Activated CD4-positive, alpha-beta T cell treated with anti-CD3 and anti-CD28 coated beads for 36 hours (primary cell): ENCODE data around the gene TULP1. TPM values are rescaled to one million over a fixed set of nuclear protein-coding genes. Genes with fewer than 3 reads are reported as not detected.

Source experiments
- ATAC-seq: fragments of 200-7000 bp; cut with Tn5 transposase; one replicate; pipeline ENCODE4 v1.10.0; 2021; ENCODE audit warnings: mild to moderate bottlenecking, moderate library complexity
- CTCF ChIA-PET: fragments of 350-600 bp; sonication (Branson Sonifier 250); formaldehyde crosslinking; loops from one replicate; lab custom pipeline; 2021; ENCODE audit warnings: antibody characterized with exemption; lab: Charles Lee
- POLR2A ChIA-PET: fragments of 350-600 bp; sonication (Branson Sonifier 250); formaldehyde crosslinking; loops from one replicate; lab custom pipeline; 2021; ENCODE audit warnings: antibody characterized with exemption, inconsistent platforms; lab: Charles Lee
- DNase-seq: peaks from one replicate; pipeline ENCODE4 v3.0.0-alpha.2; 2020
- H3K27ac Mint-ChIP-seq: one replicate; pipeline ENCODE4 v1.8.0; 2021; ENCODE audit warnings: mixed read lengths
- H3K27me3 Mint-ChIP-seq: one replicate; pipeline ENCODE4 v1.8.0; 2021; ENCODE audit warnings: mixed read lengths
- H3K36me3 Mint-ChIP-seq: one replicate; pipeline ENCODE4 v1.8.0; 2021; ENCODE audit warnings: low read depth, mixed read lengths
- H3K4me1 Mint-ChIP-seq: one replicate; pipeline ENCODE4 v1.8.0; 2021; ENCODE audit warnings: mixed read lengths
- H3K4me3 Mint-ChIP-seq: one replicate; pipeline ENCODE4 v1.8.0; 2021; ENCODE audit warnings: mild to moderate bottlenecking, moderate library complexity, mixed read lengths
- H3K9me3 Mint-ChIP-seq: one replicate; pipeline ENCODE4 v1.8.0; 2021; ENCODE audit warnings: low read depth, mixed read lengths
- intact Hi-C, 2 experiments: fragments of 100-400 bp; cut with DNase I in 1 of 2; cut with micrococcal nuclease in 1 of 2; formaldehyde crosslinking; loops; one replicate each; pipeline versions ENCODE4 v1.14.2 to v1.15.1; 2022 to 2024; cut with DNase I, micrococcal nuclease
- total RNA-seq, 2 experiments: library from RNA; stranded (reverse); gene quantifications; one replicate each; pipeline ENCODE4 v1.2.3, GENCODE V29; 2021

Gene TULP1
- total RNA-seq, 2 experiments from 2014 or later = not detected

DNA sequence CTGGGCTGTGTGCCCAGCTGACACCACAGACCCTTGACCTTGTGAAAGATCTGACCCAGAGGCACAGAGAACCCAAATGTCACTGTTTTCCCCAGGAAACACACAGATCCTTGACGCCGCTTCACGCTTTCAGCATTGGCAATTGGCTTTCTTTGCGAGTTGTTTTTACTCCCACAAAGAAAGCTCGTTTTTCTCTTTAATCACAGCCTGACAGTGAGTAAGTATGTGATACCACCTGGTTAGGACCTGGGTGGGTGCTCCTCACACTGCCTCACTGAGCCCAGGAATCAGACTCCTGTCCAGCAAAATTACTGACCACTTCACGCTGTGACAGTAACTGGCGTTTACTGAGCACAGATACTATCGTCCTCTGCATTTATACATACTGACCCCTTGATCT lies 31.5 kb downstream of the TULP1 start:
- DNase-seq (no peak), ATAC-seq (no peak)
- Mint-ChIP-seq H3K4me3 (no peak overlapping the region), H3K4me1 (no peaks in the 10 kb centered on the region), H3K36me3 (no peaks in the 10 kb centered on the region), H3K9me3 (no peaks in the 10 kb centered on the region), H3K27ac (no peak overlapping the region), H3K27me3 (no peaks in the 10 kb centered on the region)
- POLR2A ChIA-PET = interaction anchor here (0.6 to 1.6 kb wide), 2 partner anchors 8 to 252 kb away, joined by 4 read pairs; no protein-coding TSS in a partner anchor
- intact Hi-C loops = no loop called here
- CTCF ChIA-PET = interaction anchor here (1.0 to 1.2 kb wide), 2 partner anchors 32 to 71 kb away, joined by 4 read pairs; no protein-coding TSS in a partner anchor

DNA sequence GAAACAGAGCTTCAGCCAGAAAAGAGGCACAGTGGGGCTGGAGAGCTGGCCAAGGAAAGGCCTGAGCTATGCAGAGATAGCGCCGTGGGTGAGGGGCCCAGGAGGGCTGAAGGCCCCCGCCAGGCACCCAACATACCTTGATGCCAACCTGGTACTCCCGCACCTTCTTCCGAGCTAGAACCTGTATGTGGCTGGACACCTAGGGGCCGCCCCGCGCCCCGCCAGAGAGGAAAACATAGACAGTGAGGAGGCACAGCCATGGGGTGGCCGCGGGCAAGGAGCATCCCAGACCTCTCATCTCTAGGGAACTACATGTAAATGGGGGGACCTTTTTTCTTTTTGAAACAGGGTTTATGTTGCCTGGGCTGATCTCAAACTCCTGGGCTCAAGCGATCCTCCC lies 32.5 kb downstream of the TULP1 start:
- ATAC-seq (no peak), DNase-seq (no peak)
- CTCF ChIA-PET = no interaction called here
- Mint-ChIP-seq H3K27ac (no peak overlapping the region), H3K4me3 (no peak overlapping the region), H3K9me3 (no peaks in the 10 kb centered on the region), H3K36me3 (no peaks in the 10 kb centered on the region), H3K27me3 (no peaks in the 10 kb centered on the region), H3K4me1 (no peaks in the 10 kb centered on the region)
- intact Hi-C loops = no loop called here
- POLR2A ChIA-PET = interaction anchor here (0.6 kb wide), 1 partner anchor 230 kb away, joined by 14 read pairs; no protein-coding TSS in a partner anchor

DNA sequence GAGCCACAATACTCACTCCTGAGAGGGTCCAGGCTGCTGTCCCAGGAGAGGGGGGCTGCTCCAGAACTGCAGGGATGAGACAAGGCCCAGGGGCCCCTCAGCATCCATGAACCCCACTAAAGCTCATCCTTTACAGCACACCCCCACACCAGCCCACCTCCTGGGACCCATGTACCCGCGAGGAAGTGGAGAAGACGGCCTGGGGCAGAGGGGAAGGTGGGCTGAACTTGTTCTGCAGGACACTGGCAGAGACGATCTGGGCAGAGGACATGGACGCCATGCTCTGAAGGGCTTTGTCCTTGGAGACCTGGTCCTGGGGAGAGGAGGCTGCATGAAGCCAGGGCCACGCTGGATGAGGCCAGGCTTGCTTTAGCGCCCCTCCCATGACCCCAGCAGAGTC lies 34.4 kb downstream of the TULP1 start:
- ATAC-seq (no peak), DNase-seq (no peak)
- peaks cover 4% of the 10 kb centered on the region for H3K36me3 Mint-ChIP-seq
- no peak overlapping the region for H3K27ac Mint-ChIP-seq
- no peaks in the 10 kb centered on the region for H3K9me3 Mint-ChIP-seq
- H3K27me3 Mint-ChIP-seq = no peaks in the 10 kb centered on the region
- ChIA-PET POLR2A (no interaction called here), CTCF (no interaction called here)
- H3K4me1 Mint-ChIP-seq = peaks cover 2% of the 10 kb centered on the region
- intact Hi-C loops = no loop called here
- H3K4me3 Mint-ChIP-seq = no peak overlapping the region

DNA sequence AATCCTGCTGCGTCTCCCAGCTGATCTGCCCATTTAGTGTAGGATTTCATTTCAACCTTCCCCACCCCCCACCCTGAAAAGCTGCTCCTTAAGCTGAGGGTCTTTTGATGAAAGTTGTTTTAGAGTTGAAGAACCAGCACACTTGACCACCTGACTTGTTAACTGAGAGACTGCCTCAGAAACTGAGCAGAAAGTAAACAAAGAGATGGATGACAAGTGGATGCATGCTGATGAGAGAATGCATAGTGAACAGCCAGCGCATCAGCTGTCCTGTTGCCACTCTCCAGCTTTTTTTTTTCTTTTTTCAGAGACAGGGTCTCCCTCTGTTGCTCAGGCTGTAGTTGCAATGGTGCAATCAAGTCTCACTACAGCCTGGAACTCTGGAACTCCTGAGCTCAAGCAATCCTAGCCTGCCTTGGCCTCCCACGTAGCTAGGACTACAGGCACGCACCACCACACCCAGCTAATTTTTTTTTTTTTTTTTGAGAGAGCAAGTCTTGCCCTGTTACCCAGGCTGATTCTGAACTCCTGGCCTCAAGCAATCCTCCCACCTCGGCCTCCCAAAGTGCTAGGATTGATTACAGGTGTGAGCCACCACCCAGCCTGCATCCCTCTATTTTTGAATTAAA lies 35.0 kb downstream of the TULP1 start:
- H3K27me3 Mint-ChIP-seq = no peaks in the 10 kb centered on the region
- peaks cover 7% of the 10 kb centered on the region for H3K36me3 Mint-ChIP-seq
- CTCF ChIA-PET = interaction anchor here (0.6 kb wide), 1 partner anchor 147 kb away, joined by 3 read pairs; no protein-coding TSS in a partner anchor

DNA sequence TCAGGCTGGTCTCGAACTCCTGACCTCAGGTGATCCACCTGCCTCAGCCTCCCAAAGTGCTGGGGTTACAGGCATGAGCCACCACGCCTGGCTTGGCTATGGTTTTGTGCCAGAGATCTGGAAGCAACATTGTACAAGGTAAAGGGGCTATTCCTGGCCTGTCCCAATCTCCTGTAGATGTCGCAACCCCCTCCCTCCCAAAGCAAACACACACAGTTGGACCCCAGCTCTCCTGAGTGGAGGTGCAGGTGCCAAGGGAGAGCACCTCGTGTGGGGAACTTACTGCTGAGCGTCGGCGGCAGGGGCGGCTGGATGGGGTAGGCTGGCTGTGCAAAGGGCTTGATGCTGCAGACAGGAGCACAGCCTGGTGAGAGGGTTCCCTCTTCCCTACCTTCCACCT lies 35.7 kb downstream of the TULP1 start:
- CTCF ChIA-PET = interaction anchor here (0.6 to 0.9 kb wide), 2 partner anchors 27 to 146 kb away, joined by 3 read pairs; no protein-coding TSS in a partner anchor

More for the DNA sequence above, 35.0 kb downstream of the TULP1 start:
- ATAC-seq = no peak
- no peak overlapping the region for H3K27ac Mint-ChIP-seq
- no peak overlapping the region for H3K4me3 Mint-ChIP-seq
- no peak for DNase-seq
- intact Hi-C loops = no loop called here
- POLR2A ChIA-PET = interaction anchor here (0.6 to 1.1 kb wide), 2 partner anchors 19 to 258 kb away, joined by 3 read pairs; partner anchors contain the start of gene TEAD3
- peaks cover 2% of the 10 kb centered on the region for H3K4me1 Mint-ChIP-seq
- no peaks in the 10 kb centered on the region for H3K9me3 Mint-ChIP-seq

DNA sequence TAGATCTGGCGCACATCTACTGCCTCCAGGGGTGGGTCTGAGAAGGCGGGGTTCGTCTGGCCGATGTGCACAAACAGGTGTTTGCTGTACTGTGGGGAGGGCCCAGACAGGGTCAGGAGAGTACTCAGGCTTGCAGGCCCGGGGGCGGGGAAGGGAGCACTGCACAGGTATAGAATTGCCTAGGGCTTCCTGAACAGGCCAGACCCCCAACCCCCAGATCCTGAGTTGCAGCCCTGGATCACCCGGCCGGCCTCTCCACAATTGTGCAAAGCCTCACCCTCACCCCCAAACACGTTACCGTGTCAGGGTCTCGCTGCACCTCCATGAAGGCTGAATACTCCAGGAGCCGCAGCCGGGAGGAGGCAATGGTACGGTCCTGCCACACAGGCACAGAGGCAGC lies 36.7 kb downstream of the TULP1 start:
- H3K27ac Mint-ChIP-seq = no peak overlapping the region

More for the DNA sequence above, 35.7 kb downstream of the TULP1 start:
- Mint-ChIP-seq H3K9me3 (no peaks in the 10 kb centered on the region), H3K36me3 (peaks cover 11% of the 10 kb centered on the region), H3K27me3 (no peaks in the 10 kb centered on the region), H3K4me3 (no peak overlapping the region), H3K4me1 (peaks cover 8% of the 10 kb centered on the region), H3K27ac (no peak overlapping the region)
- POLR2A ChIA-PET = interaction anchor here (0.6 to 1.1 kb wide), 3 partner anchors 9 to 259 kb away, joined by 3 read pairs; partner anchors contain the start of gene TEAD3
- DNase-seq (no peak), ATAC-seq (no peak)
- intact Hi-C loops = no loop called here

DNA sequence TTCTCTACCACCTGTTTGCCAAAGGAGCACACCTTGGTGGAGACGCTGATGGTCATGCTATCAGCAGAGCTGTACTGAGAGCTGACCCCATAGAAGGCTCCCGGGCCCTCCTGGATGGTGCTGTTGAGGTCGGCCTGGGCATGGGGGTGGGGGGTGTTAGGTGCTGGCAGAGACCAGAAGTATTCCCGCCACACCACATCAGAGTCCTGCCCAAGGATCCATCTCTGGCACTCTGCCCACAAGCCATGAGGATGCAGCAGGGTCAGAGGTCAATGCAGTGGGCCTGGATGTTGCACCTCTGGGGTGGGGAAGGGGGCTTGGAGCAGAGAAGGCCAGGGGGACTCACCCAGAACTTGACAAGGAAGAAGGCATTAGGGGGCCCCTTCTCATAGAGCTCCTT lies 37.1 kb downstream of the TULP1 start:
- POLR2A ChIA-PET = interaction anchor here (0.6 kb wide), 1 partner anchor 132 kb away, joined by 3 read pairs; no protein-coding TSS in a partner anchor
- H3K27ac Mint-ChIP-seq = no peak overlapping the region

More for the DNA sequence above, 36.7 kb downstream of the TULP1 start:
- Mint-ChIP-seq H3K36me3 (peaks cover 21% of the 10 kb centered on the region), H3K4me3 (no peak overlapping the region), H3K4me1 (peaks cover 18% of the 10 kb centered on the region), H3K27me3 (no peaks in the 10 kb centered on the region), H3K9me3 (no peaks in the 10 kb centered on the region)
- ChIA-PET CTCF (interaction anchor here (0.6 to 0.9 kb wide), 2 partner anchors 26 to 182 kb away, joined by 3 to 4 read pairs; no protein-coding TSS in a partner anchor), POLR2A (interaction anchor here (0.6 kb wide), 1 partner anchor 132 kb away, joined by 3 read pairs; no protein-coding TSS in a partner anchor)
- intact Hi-C loops = no loop called here
- no peak for ATAC-seq
- no peak for DNase-seq

DNA sequence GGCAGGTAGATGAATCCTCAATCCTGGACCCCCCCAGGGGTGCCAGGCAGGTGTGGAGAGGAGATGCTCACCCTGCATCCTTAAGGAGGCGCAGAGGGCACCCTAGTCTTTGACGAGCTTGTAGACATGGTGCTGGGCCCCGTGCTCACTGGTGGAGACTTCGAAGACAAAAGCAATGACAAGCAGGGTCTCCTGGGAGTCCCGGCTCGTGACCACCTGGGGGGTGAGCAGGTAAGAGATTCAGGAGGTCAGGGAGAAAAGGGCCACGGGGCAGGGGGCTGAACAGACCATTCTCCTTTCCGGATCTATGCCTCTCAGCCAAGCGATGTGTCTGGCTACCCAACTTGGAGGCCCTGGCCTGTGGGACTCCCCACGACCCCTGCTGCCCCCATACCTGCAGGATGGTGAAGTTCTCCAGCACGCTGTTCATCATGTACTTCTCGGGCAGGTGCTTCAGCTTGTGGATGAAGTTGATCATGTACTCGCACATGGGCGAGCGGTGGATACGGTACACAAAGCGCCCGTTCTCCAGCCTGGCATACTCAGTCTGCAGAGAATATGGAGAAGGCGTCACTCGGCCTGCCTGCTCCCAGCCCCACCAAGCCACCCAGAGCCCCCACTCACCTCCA lies 37.6 kb downstream of the TULP1 start:
- DNase-seq (no peak), ATAC-seq (no peak)
- Mint-ChIP-seq H3K27me3 (no peaks in the 10 kb centered on the region), H3K4me1 (peaks cover 28% of the 10 kb centered on the region), H3K27ac (no peak overlapping the region), H3K9me3 (no peaks in the 10 kb centered on the region), H3K4me3 (peak overlapping the region; percentile 16), H3K36me3 (peaks cover 30% of the 10 kb centered on the region)
- ChIA-PET POLR2A (interaction anchor here (0.6 kb wide), 1 partner anchor 131 kb away, joined by 3 read pairs; no protein-coding TSS in a partner anchor), CTCF (no interaction called here)
- intact Hi-C loops = loop anchor here in 1 of 2 experiments (5.0 kb wide), 1 partner anchor 1238 kb away; the partner anchor contains the start of gene HMGA1

More for the DNA sequence above, 37.1 kb downstream of the TULP1 start:
- H3K4me1 Mint-ChIP-seq = peaks cover 23% of the 10 kb centered on the region
- CTCF ChIA-PET = no interaction called here
- intact Hi-C loops = no loop called here
- ATAC-seq = no peak
- no peak overlapping the region for H3K4me3 Mint-ChIP-seq
- DNase-seq = no peak
- no peaks in the 10 kb centered on the region for H3K27me3 Mint-ChIP-seq
- no peaks in the 10 kb centered on the region for H3K9me3 Mint-ChIP-seq
- peaks cover 25% of the 10 kb centered on the region for H3K36me3 Mint-ChIP-seq

DNA sequence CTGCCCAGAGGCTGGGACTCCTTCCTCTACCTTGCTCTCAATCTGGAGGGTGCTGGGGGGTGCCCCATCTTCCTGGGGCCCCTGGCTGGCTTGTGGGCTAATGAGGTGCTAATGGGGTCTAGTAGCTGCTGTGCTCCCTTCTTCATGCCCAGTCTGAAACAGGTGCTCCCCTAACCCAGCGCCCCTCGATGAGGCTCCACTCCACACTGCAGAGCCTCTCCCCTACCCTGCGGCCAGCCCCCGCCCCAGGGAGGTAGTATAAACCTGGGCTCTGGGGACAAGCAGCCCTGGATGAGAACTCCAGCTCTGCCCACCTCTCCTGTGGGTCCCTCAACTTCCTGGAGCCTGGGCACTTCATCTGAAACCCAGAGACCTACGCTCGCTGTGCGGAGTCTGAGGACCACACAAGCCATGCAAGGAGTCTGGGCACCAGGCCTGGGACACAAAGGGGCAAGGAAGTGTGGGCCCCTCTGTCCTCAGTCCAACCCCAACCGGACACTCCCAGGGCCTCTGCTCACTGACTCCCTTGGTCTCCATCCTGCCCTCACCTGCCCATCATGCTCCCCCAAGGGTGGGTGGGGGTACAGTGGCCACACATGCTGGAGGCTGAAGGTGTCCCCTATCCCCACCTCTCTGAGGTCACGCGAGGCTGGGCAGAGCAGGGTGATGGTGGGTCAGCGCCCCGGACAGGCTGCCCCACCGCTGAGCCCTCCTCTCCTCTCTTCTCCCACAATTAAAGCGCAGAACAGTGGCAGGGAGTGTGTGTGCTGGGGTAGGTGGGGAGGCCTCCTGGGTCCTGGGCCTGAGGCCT lies 38.4 kb downstream of the TULP1 start:
- Mint-ChIP-seq H3K27ac (no peak overlapping the region), H3K9me3 (no peaks in the 10 kb centered on the region), H3K27me3 (no peaks in the 10 kb centered on the region), H3K4me1 (peaks cover 33% of the 10 kb centered on the region), H3K36me3 (peaks cover 38% of the 10 kb centered on the region), H3K4me3 (peak overlapping the region; percentile 16)
- peak; percentile 17 for ATAC-seq
- intact Hi-C loops = loop anchor here in 1 of 2 experiments (5.0 kb wide), 1 partner anchor 1237 kb away; the partner anchor contains the start of gene HMGA1
- peak; percentile 34 for DNase-seq
- ChIA-PET POLR2A (interaction anchor here (0.6 to 1.5 kb wide), 7 partner anchors 10 to 254 kb away, joined by 3 to 5 read pairs (median 4); no protein-coding TSS in a partner anchor), CTCF (interaction anchor here (0.6 to 1.8 kb wide), 4 partner anchors 8 to 180 kb away, joined by 3 to 6 read pairs (median 4); no protein-coding TSS in a partner anchor)

DNA sequence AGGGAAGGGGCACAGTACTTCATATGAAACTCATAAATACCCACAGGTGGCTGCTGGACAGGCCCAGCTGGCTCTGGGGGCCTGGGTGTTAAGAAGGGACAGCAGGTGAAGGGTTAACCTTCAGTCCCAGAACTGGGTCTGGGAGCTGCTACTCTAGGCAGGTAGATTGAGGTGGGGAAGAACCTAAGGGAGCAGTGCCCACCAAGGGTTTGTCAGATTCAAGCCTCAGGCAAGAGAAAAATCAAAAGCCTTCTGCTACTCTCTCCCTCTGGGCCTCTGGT lies 38.9 kb downstream of the TULP1 start:
- Mint-ChIP-seq H3K27me3 (no peaks in the 10 kb centered on the region), H3K4me1 (peaks cover 35% of the 10 kb centered on the region), H3K9me3 (no peaks in the 10 kb centered on the region), H3K4me3 (no peak overlapping the region), H3K36me3 (peaks cover 43% of the 10 kb centered on the region), H3K27ac (peak overlapping the region; percentile 55)
- CTCF ChIA-PET = interaction anchor here (0.6 to 1.8 kb wide), 4 partner anchors 9 to 181 kb away, joined by 3 to 6 read pairs (median 4); no protein-coding TSS in a partner anchor
- no peak for DNase-seq
- intact Hi-C loops = loop anchor here in 1 of 2 experiments (5.0 kb wide), 1 partner anchor 1236 kb away; the partner anchor contains the start of gene HMGA1
- ATAC-seq = peak; percentile 6
- POLR2A ChIA-PET = interaction anchor here (0.6 to 1.5 kb wide), 8 partner anchors 8 to 255 kb away, joined by 3 to 5 read pairs (median 4); no protein-coding TSS in a partner anchor
